Effector memory CD8-positive, alpha-beta T cell (primary cell): Measurements from ENCODE around the gene SLC16A3.

Experiments used
- ATAC-seq: fragments of 150-1000 bp; cut with Tn5 transposase; replicated peaks from 2 replicates; pipeline ENCODE4 v1.10.0; 2021; ENCODE audit warnings: mild to moderate bottlenecking, moderate library complexity
- DNase-seq, 3 experiments: peaks; one replicate each; pipeline ENCODE4 v3.0.0; 2021
- H3K27ac Mint-ChIP-seq, 2 donors: one replicate each; pipeline ENCODE4 v1.8.0; 2022; ENCODE audit warnings: mild to moderate bottlenecking in 2 of 2, mixed read lengths in 2 of 2, moderate library complexity in 2 of 2
- H3K27me3 Mint-ChIP-seq, 2 donors: one replicate each; pipeline ENCODE4 v1.8.0; 2022; ENCODE audit warnings: mixed read lengths in 2 of 2
- H3K36me3 Mint-ChIP-seq: one replicate; pipeline ENCODE4 v1.8.0; 2022; ENCODE audit warnings: mild to moderate bottlenecking, moderate library complexity, mixed read lengths; ENCODE audit not compliant: insufficient read depth
- H3K4me1 Mint-ChIP-seq, 2 donors: one replicate each; pipeline ENCODE4 v1.8.0; 2022; ENCODE audit warnings: low read depth in 2 of 2, mixed read lengths in 2 of 2
- H3K4me3 Mint-ChIP-seq, 2 donors: one replicate each; pipeline ENCODE4 v1.8.0; 2022; ENCODE audit warnings: mild to moderate bottlenecking in 2 of 2, mixed read lengths in 2 of 2, moderate library complexity in 2 of 2
- H3K9me3 Mint-ChIP-seq, 2 donors: one replicate each; pipeline ENCODE4 v1.8.0; 2022; ENCODE audit warnings: mixed read lengths in 2 of 2

The SLC16A3 gene

GRCh38 chr17:82219753-82220709 lies 8.8 kb upstream of the SLC16A3 start:
- Mint-ChIP-seq H3K36me3 (peaks cover 21% of the 10 kb centered on the region), H3K27ac (no peak overlapping the region), H3K27me3 (no peaks in the 10 kb centered on the region), H3K9me3 (no peaks in the 10 kb centered on the region), H3K4me1 (peaks cover 13 to 26% of the 10 kb centered on the region in 2 donors), H3K4me3 (no peak overlapping the region)
- DNase-seq (no peak), ATAC-seq (no peak)

- H3K36me3 Mint-ChIP-seq, result peaks cover 10% of the 10 kb centered on the region
- peaks cover 5 to 18% of the 10 kb centered on the region in 2 donors for H3K4me1 Mint-ChIP-seq
- no peaks in the 10 kb centered on the region for H3K9me3 Mint-ChIP-seq
- DNase-seq (no peak), ATAC-seq (no peak)
- H3K27me3 Mint-ChIP-seq, result no peaks in the 10 kb centered on the region
- no peak overlapping the region for H3K4me3 Mint-ChIP-seq
- H3K27ac Mint-ChIP-seq, result peak overlapping the region in 1 of 2 donors; percentile 13
Measured at GRCh38 chr17:82221341-82221902, 7.4 kb upstream of the SLC16A3 start.

- peaks cover 6% of the 10 kb centered on the region for H3K36me3 Mint-ChIP-seq
- H3K4me1 Mint-ChIP-seq, result peaks cover 0 to 15% of the 10 kb centered on the region in 2 donors
- DNase-seq, result no peak
- H3K27ac Mint-ChIP-seq, result no peak overlapping the region
- no peak for ATAC-seq
- H3K4me3 Mint-ChIP-seq, result no peak overlapping the region
- no peaks in the 10 kb centered on the region for H3K9me3 Mint-ChIP-seq
- H3K27me3 Mint-ChIP-seq, result no peaks in the 10 kb centered on the region
Measured at GRCh38 chr17:82222816-82223215, 6.0 kb upstream of the SLC16A3 start.

- DNase-seq (no peak), ATAC-seq (no peak)
- Mint-ChIP-seq H3K9me3 (no peaks in the 10 kb centered on the region), H3K27ac (no peak overlapping the region), H3K4me3 (no peak overlapping the region), H3K27me3 (no peaks in the 10 kb centered on the region), H3K4me1 (peaks cover 0 to 13% of the 10 kb centered on the region in 2 donors), H3K36me3 (peaks cover 11% of the 10 kb centered on the region)
Measured at GRCh38 chr17:82223517-82223916, 5.3 kb upstream of the SLC16A3 start.

GRCh38 chr17:82224666-82225065 lies 4.2 kb upstream of the SLC16A3 start:
- no peak overlapping the region for H3K4me3 Mint-ChIP-seq
- ATAC-seq (no peak), DNase-seq (no peak)
- H3K27ac Mint-ChIP-seq, result no peak overlapping the region
- no peaks in the 10 kb centered on the region for H3K9me3 Mint-ChIP-seq
- H3K4me1 Mint-ChIP-seq, result peaks cover 2 to 12% of the 10 kb centered on the region in 2 donors
- H3K36me3 Mint-ChIP-seq, result peaks cover 15% of the 10 kb centered on the region
- H3K27me3 Mint-ChIP-seq, result no peaks in the 10 kb centered on the region

- ATAC-seq (no peak), DNase-seq (no peak)
- peaks cover 10 to 16% of the 10 kb centered on the region in 2 donors for H3K4me1 Mint-ChIP-seq
- no peaks in the 10 kb centered on the region for H3K27me3 Mint-ChIP-seq
- peaks cover 23% of the 10 kb centered on the region for H3K36me3 Mint-ChIP-seq
- no peak overlapping the region for H3K4me3 Mint-ChIP-seq
- H3K9me3 Mint-ChIP-seq, result no peaks in the 10 kb centered on the region
- no peak overlapping the region for H3K27ac Mint-ChIP-seq
Measured at GRCh38 chr17:82225368-82226029, 3.3 kb upstream of the SLC16A3 start.

GRCh38 chr17:82226146-82226808 lies 2.6 kb upstream of the SLC16A3 start:
- no peak overlapping the region for H3K27ac Mint-ChIP-seq
- H3K36me3 Mint-ChIP-seq, result peaks cover 23% of the 10 kb centered on the region
- DNase-seq (no peak), ATAC-seq (no peak)
- H3K4me3 Mint-ChIP-seq, result no peak overlapping the region
- no peaks in the 10 kb centered on the region for H3K27me3 Mint-ChIP-seq
- peaks cover 10 to 16% of the 10 kb centered on the region in 2 donors for H3K4me1 Mint-ChIP-seq
- H3K9me3 Mint-ChIP-seq, result no peaks in the 10 kb centered on the region

GRCh38 chr17:82226809-82227628 lies 1.8 kb upstream of the SLC16A3 start:
- H3K36me3 Mint-ChIP-seq, result peaks cover 28% of the 10 kb centered on the region
- H3K27ac Mint-ChIP-seq, result peak overlapping the region; percentile 68 to 88
- peak overlapping the region; percentile 80 to 82 for H3K4me3 Mint-ChIP-seq

GRCh38 chr17:82227629-82228277 lies 1.1 kb upstream of the SLC16A3 start:
- ATAC-seq, result no peak
- H3K27ac Mint-ChIP-seq, result peak overlapping the region; percentile 68 to 88
- H3K4me3 Mint-ChIP-seq, result peak overlapping the region; percentile 80 to 82
- H3K36me3 Mint-ChIP-seq, result peaks cover 35% of the 10 kb centered on the region
- no peaks in the 10 kb centered on the region for H3K27me3 Mint-ChIP-seq
- DNase-seq, result no peak
- H3K9me3 Mint-ChIP-seq, result no peaks in the 10 kb centered on the region
- peaks cover 10 to 14% of the 10 kb centered on the region in 2 donors for H3K4me1 Mint-ChIP-seq

More at GRCh38 chr17:82226809-82227628, 1.8 kb upstream of the SLC16A3 start:
- no peaks in the 10 kb centered on the region for H3K27me3 Mint-ChIP-seq
- DNase-seq, result no peak
- ATAC-seq, result no peak
- peaks cover 10 to 14% of the 10 kb centered on the region in 2 donors for H3K4me1 Mint-ChIP-seq
- H3K9me3 Mint-ChIP-seq, result no peaks in the 10 kb centered on the region

GRCh38 chr17:82228278-82228841 lies 482 bp upstream of the SLC16A3 start:
- no peaks in the 10 kb centered on the region for H3K9me3 Mint-ChIP-seq
- peak overlapping the region; percentile 80 to 82 for H3K4me3 Mint-ChIP-seq
- peaks cover 10 to 14% of the 10 kb centered on the region in 2 donors for H3K4me1 Mint-ChIP-seq
- DNase-seq (peak; percentile 52 to 56 (median 54)), ATAC-seq (peak; percentile 56)
- H3K27ac Mint-ChIP-seq, result peak overlapping the region; percentile 68 to 88
- no peaks in the 10 kb centered on the region for H3K27me3 Mint-ChIP-seq
- peaks cover 41% of the 10 kb centered on the region for H3K36me3 Mint-ChIP-seq

GRCh38 chr17:82229698-82230608 lies 1.1 kb downstream of the SLC16A3 start:
- Mint-ChIP-seq H3K36me3 (peaks cover 54% of the 10 kb centered on the region), H3K9me3 (no peaks in the 10 kb centered on the region), H3K27me3 (no peaks in the 10 kb centered on the region), H3K4me1 (peaks cover 10 to 13% of the 10 kb centered on the region in 2 donors), H3K4me3 (peak overlapping the region; percentile 75 to 77), H3K27ac (peak overlapping the region; percentile 55 to 59)
- DNase-seq, result no peak
- no peak for ATAC-seq
